Type B pancreatic cell (in vitro differentiated cells): ENCODE measurements around the gene BTG4. TPM values are rescaled to one million over a fixed set of nuclear protein-coding genes. Genes with fewer than 3 reads are reported as not detected.

Experiments
- DNase-seq: peaks from one replicate; pipeline ENCODE4 v3.0.0; 2021; ENCODE audit warnings: mixed read lengths; ENCODE audit not compliant: unreplicated experiment; ENCODE audit errors: extremely low spot score
- H3K27ac Mint-ChIP-seq: 2 replicates; pipeline ENCODE4 v1.8.0; 2021; ENCODE audit warnings: mild to moderate bottlenecking, mixed read lengths
- H3K27me3 Mint-ChIP-seq: 2 replicates; pipeline ENCODE4 v1.8.0; 2021; ENCODE audit warnings: mixed read lengths
- H3K36me3 Mint-ChIP-seq: 2 replicates; pipeline ENCODE4 v1.8.0; 2021; ENCODE audit warnings: mixed read lengths
- H3K4me1 Mint-ChIP-seq: one replicate; pipeline ENCODE4 v1.8.0; 2021; ENCODE audit warnings: mixed read lengths; ENCODE audit not compliant: unreplicated experiment
- H3K4me3 Mint-ChIP-seq: 2 replicates; pipeline ENCODE4 v1.8.0; 2021; ENCODE audit warnings: mild to moderate bottlenecking, mixed read lengths
- H3K9me3 Mint-ChIP-seq: 2 replicates; pipeline ENCODE4 v1.8.0; 2021; ENCODE audit warnings: mixed read lengths
- CTCF ChIP-seq: fragments of 200-600 bp; sonication (generic); conservative IDR thresholded peaks from 2 replicates; pipeline ENCODE4 v1.5.0; 2021; ENCODE audit warnings: antibody characterized with exemption, mild to moderate bottlenecking
- total RNA-seq: library from RNA; stranded (reverse); gene quantifications from 2 replicates; pipeline ENCODE4 v1.2.1, GENCODE V29; 2021; ENCODE audit warnings: low replicate concordance

Gene BTG4
- total RNA-seq, 1 donor from 2014 or later: not detected

- Mint-ChIP-seq H3K4me3 (peak within 1 kb of the TSS; percentile 94), H3K27ac (peak within 1 kb of the TSS; percentile 92), H3K9me3 (peaks cover 4% of the 10 kb centered on the region), H3K36me3 (peaks cover 4% of the 10 kb centered on the region), H3K27me3 (peaks cover 70% of the 10 kb centered on the region), H3K4me1 (peaks cover 23% of the 10 kb centered on the region)
- DNase-seq: no peak
- peak; percentile 29 for TF ChIP-seq CTCF
Observed at GRCh38 chr11:111540114-111540936, 28.1 kb upstream of the BTG4 start, which contains the start of gene LAYN. LAYN (plus strand) TSS chr11:111540720; CDS start chr11:111540844, 124 bp downstream.

- Mint-ChIP-seq H3K27ac (peak overlapping the region; percentile 1), H3K4me3 (peak overlapping the region; percentile 71), H3K4me1 (peaks cover 23% of the 10 kb centered on the region), H3K9me3 (peaks cover 4% of the 10 kb centered on the region), H3K36me3 (peaks cover 4% of the 10 kb centered on the region), H3K27me3 (peaks cover 72% of the 10 kb centered on the region)
- no peak for DNase-seq
- no peak for TF ChIP-seq CTCF
Observed at GRCh38 chr11:111539426-111540113, 27.4 kb upstream of the BTG4 start.

GRCh38 chr11:111538407-111539114, 26.4 kb upstream of the BTG4 start:
- Mint-ChIP-seq H3K27me3 (peaks cover 73% of the 10 kb centered on the region), H3K9me3 (peaks cover 4% of the 10 kb centered on the region), H3K4me3 (peak overlapping the region; percentile 71), H3K27ac (peak overlapping the region; percentile 16), H3K36me3 (peaks cover 4% of the 10 kb centered on the region), H3K4me1 (peaks cover 23% of the 10 kb centered on the region)
- no peak for DNase-seq
- no peak for TF ChIP-seq CTCF

GRCh38 chr11:111537336-111537860, 25.2 kb upstream of the BTG4 start:
- Mint-ChIP-seq H3K36me3 (peaks cover 4% of the 10 kb centered on the region), H3K27me3 (peaks cover 62% of the 10 kb centered on the region), H3K9me3 (peaks cover 4% of the 10 kb centered on the region), H3K27ac (no peak overlapping the region), H3K4me1 (peaks cover 23% of the 10 kb centered on the region), H3K4me3 (no peak overlapping the region)
- no peak for TF ChIP-seq CTCF
- no peak for DNase-seq

- Mint-ChIP-seq H3K4me1 (peaks cover 11% of the 10 kb centered on the region), H3K27me3 (peaks cover 49% of the 10 kb centered on the region), H3K9me3 (peaks cover 4% of the 10 kb centered on the region), H3K4me3 (no peak overlapping the region), H3K36me3 (no peaks in the 10 kb centered on the region), H3K27ac (no peak overlapping the region)
- TF ChIP-seq CTCF: no peak
- DNase-seq: no peak
Observed at GRCh38 chr11:111535281-111535680, 23.1 kb upstream of the BTG4 start.
